GM18951 (cell line): ENCODE results near the gene PTOV1.

ENCODE experiments used
- POLR2A ChIP-seq: IDR thresholded peaks from 4 replicates; pipeline ENCODE4 v1.6.1; 2011; ENCODE audit warnings: mild to moderate bottlenecking; ENCODE audit not compliant: insufficient read length, insufficient read depth; ENCODE audit errors: extremely low read depth
- in situ Hi-C: fragments of 300-500 bp; cut with MboI; formaldehyde crosslinking; loops from one replicate; pipeline ENCODE4 v1.12.0; 2022; ENCODE audit warnings: low sequenced_read_pairs, mixed read lengths, inconsistent platforms; ENCODE audit not compliant: unreplicated experiment

The PTOV1 gene

DNA sequence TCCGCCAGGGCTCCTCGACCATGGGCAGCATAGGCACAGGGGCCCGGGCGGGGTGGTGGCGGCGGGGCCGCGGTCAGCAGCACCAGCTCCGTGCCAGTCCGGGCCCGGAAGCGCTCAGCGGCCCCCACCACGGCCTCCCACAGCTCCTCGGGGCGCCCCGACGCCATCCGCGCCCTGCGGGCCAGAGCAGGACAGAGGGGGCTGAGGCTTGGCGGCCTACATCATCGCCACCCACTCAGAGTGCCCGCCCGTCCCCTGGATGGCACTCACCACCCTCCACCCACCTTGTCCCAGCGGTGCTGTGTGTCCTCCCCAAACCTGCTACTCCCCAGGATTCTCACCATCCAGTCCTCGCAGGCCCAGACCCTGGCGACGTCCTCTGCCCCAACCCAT, 22.2 kb downstream of the PTOV1 start:
- in situ Hi-C loops = no loop called here

DNA sequence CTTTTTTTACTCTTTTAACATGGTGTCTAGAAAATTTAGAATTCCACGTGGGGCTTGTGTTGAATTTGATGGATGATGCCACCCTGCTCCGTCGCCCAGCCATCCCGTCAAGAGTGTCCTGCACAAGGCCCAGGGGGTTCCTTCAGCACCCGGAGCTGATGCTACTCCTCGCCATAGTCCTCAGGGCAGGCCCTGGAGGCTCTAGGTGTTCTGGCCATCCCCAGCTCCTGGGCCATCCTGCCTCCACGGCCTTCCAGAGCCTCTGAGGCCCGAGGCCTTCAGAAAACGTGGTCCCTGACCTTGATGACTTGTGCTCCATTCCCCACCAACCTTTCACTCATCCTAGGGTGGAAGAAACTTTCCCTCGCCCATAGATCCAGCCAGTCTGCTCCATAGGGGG, 22.9 kb downstream of the PTOV1 start:
- no peak for TF ChIP-seq POLR2A
- in situ Hi-C loops = no loop called here

More for the DNA sequence above, 22.2 kb downstream of the PTOV1 start:
- no peak for TF ChIP-seq POLR2A

DNA sequence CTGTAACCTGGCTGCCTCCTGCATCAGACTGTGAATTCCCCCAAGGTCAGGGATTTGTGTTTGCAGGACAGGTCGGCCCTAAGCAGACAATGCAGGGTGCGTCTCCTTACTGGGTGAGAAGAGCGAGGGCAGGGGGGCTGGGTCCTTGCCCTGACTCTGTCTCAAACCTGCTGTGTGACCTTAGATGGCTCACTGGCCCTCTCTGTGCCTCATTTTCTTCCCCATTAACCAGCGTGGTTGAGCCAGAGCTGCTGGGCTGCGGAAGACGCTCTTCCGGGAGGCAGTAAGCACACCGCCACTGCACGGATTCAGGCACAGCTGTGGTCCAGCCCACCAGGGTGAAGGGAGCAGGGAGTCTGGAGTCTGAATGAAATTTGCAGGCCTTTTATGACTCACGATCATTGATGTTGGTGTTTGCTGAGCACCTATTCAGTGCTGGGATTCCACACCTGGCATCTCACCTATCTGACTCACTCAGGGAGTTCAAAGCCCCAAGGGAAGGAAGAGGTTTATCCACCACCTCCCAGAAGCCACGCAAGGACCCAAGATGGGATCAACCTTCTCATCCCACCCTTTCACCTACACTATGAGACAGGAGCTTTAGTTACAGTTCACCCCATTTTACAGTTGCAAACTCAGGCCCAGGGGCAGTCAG, 23.7 kb downstream of the PTOV1 start:
- TF ChIP-seq POLR2A = no peak

DNA sequence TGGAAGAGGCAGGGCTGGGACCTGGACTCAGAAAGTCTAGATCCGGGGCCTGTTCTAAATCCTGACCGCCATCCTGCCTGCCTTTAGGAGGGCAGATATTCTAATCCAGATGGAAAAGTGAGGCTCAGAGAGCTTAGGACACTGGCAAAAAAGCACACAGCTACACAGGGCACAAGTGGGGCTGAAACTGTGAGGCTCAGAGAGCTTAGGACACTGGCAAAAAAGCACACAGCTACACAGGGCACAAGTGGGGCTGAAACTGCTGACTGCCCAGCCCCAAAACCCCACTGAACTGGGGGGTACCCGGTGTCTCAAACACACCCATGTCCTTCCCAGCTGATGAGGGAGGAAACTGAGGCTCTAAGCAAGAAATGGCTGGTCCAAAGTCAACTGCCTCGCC, 24.2 kb downstream of the PTOV1 start:
- in situ Hi-C loops = no loop called here
- no peak for TF ChIP-seq POLR2A

More for the DNA sequence above, 23.7 kb downstream of the PTOV1 start:
- in situ Hi-C loops = no loop called here

DNA sequence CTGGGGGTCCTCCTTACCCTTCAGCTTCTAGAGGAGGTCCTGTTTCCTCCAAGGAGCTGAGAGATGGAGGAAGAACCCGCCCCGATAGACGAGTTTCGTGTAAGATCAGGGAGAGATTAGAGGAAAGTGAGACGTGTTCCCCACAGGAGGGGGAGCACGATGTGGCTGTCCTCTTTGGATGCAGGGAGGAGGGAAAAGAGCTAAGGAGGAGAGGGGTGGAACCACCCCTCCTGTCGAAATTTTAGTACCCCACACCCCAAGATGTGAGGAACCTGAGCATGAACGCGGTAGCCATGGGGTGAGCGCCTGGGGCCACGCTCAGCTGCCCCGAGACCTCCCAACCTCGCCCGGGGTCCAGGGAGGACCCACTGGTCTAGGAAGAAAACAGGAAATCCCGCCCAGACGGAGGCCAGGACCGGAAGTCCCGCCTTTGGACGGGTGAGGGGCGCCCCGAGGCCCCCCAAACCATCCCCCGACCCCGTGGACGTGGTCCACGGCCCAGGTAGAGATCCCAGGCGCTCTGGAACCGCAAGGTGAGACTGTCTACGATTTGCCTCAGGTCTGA, 25.0 kb downstream of the PTOV1 start:
- TF ChIP-seq POLR2A = peak; percentile 52

DNA sequence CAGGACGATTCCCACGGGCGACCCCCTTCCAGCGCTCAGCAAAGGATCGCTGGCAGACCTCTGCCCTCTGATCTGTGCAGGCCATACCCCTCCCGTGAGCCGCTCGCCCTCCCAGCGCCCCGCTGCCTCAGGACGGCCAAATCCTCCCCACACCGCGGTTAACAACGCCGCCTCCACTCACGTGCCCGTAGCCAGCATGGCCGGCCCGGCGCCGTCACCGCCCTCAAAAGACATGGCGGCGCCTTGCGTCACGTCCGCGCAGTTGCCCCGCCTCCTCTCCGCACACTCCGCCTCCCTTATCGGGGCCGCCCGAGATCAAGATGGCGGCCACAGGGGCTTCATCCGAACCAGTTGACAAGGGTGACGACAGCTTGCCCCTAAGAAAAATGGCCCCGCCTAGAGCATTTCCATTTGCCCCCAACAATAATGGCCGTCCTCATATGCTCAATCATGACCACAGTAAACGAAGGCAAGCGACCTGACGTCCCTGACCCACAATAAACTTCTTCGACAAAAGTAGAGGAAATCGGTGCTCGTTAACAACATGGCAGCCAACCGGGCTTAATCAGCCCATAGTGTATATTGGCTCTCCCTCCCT, 25.6 kb downstream of the PTOV1 start:
- in situ Hi-C loops = no loop called here
- peak; percentile 54 for TF ChIP-seq POLR2A

More for the DNA sequence above, 25.0 kb downstream of the PTOV1 start:
- in situ Hi-C loops = no loop called here

DNA sequence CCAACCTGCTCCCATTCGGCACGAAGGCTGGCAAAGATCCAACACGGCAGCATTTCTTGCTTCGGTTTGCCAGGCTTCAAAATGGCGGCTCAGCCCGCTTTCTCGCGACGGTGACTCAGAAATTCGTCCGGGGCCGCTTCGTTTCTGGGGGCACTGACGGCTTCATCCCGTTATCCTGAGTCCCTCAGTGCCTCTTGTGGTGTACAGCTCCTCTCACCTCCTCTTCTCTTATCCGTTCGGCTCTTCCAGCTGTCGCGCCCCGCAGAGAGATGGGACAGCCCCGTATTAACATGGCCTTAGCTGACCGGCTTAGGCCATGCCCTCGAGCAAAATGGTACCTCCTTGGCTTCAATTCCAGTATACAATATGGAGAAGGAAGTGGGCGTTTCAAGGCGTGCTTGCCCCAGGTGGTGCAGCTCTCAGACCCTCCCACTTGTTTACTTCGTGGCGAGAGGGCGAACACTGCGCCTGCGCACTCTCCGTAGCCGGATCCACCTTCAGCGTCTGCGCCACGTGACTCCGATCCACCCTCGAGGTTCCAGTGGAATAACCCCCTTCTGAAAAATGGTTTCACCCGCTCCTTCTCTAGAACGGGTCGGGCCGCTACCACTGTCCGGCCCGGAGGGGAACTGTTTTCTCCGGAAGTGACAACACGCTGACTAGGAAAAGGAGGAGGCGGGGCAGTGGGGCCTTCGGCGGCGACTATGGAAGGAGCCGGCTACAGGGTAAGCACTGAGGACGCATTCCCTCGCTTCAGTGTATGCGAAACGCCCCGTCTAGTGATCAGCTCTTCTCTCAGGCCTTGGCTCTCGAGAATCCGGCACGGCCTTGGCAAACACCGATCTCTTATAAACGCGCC, 26.3 kb downstream of the PTOV1 start, which contains the start of the genes AKT1S1 and TBC1D17:
TSS of gene AKT1S1 (minus strand) at position 336 of the 859 bp plus-strand sequence. CDS start 4,060 bp downstream, outside the sequence.
TSS of gene TBC1D17 (plus strand) at position 683 of the 859 bp plus-strand sequence. CDS start at position 705, 22 bp downstream.
- peak; percentile 51 for TF ChIP-seq POLR2A

DNA sequence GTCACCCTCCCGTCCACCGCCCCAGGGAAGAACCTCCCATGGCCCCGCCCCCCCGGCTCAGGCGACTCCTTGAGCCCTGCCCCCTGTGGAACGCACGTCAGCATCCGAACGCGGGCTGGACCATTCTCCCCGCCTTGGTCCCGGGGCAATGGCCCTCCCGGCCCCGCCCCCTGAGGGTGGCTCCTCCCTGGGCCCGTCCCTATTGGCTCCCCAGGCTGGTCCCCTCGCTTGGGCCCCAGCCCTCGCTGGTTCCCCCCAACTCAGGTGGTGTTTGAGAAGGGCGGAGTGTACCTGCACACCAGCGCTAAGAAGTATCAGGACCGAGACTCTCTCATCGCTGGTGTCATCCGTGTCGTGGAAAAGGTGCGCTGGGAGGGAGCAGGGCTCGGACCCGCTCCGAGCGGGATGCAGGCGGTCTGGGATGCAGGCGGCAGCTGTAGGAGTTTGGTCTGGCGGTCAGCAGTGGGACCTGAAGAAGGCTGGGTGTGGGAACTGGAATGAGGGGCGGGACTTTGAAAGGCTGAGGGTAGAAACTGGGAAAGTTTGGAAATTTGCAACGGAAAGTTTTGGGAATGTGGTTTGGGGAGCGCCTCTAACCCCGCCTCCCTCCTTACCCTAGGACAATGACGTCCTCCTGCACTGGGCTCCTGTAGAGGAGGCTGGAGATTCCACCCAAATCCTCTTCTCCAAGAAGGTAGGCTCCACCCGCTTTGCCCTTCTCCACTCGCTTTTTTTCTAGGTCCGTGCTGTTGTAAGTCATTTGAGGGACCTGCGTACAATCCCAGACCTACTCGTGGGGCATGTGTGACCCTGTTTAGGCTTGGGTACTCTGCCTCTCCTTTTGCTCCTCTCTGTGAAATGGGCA, 27.2 kb downstream of the PTOV1 start:
- in situ Hi-C loops = no loop called here
- TF ChIP-seq POLR2A = no peak

More for the DNA sequence above, 26.3 kb downstream of the PTOV1 start, which contains the start of the genes AKT1S1 and TBC1D17:
- in situ Hi-C loops = no loop called here

DNA sequence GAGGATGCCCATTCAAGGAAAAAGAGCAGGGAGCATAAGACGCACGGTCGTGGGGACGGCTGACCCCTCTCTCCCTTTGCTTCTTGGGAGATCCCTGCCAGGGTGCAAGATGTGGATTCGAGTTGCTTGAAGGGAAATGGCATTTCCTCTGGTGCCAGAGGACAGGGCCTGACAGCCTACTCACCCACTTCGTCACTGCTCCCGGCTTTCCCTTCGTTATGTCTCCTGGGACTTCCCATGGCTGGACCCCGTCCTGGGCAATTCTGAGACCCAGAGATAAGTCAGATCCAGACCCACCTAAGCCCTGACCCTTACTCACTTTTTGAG, 27.7 kb downstream of the PTOV1 start:
- in situ Hi-C loops = no loop called here
- TF ChIP-seq POLR2A = no peak

DNA sequence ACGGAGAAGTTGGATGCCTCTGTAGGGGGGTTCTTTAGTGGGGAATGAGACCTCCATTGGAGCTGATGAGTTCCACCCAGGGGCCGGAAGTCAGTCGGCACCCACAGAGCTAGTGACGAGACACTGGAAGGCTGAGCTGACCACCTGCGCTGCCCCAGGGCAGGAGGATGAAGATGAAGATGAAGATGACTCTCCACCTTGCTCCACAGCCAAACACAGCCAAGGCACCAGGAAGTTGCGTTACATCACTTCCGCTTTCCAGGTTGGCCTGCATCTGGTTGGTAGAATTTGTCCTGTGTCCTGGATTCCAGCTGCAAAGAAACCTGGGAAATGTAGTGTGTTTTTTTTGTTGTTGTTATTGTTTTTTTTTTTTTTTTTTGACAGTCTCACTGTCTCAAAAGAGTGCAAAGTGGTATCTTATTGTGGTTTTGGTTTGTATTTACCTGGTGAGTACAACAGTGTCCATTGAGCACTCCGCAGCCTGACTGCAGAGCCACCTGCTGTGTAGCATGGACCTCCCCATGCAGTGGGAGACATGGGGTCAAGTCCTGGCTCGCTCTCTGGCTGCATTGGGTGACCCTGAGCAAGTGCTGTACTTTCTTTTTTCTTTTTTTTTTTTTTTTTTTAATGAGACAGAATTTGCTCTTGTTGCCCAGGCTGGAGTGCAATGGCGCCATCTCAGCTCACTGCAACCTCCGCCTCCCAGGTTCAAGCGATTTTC, 28.4 kb downstream of the PTOV1 start:
- in situ Hi-C loops = no loop called here
- TF ChIP-seq POLR2A = no peak

DNA sequence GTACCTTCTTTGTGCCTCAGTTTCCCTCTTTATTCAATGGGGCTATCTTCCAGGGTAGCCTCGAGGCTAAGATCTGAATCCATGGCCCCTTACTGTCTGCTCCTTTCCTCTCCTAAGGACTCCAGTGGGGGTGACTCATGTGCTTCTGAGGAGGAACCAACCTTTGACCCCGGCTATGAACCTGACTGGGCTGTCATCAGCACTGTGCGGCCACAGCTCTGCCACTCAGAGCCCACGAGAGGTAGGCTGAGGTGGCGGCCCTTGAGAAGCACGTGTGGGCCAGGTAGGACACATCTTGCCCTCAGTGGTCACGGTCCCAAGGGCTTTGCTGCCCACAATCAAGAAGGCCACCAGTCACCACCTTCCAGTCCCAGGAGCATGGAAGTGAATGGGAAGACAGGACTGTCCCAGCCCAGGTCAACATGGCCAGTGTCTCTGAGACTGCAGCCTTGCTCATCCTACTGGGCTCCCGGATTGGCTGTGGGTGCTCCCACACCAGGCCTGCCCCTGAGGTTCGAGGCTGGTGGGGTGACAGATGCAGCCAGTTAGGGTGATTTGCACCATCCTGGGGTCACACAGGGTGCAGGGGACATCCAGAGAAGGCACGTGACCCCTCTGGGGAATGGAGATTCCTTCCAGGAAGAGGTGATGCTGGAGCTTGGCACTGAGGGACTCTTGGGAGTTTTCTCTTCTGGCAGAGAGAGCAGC, 29.4 kb downstream of the PTOV1 start:
- in situ Hi-C loops = no loop called here
- TF ChIP-seq POLR2A = no peak

DNA sequence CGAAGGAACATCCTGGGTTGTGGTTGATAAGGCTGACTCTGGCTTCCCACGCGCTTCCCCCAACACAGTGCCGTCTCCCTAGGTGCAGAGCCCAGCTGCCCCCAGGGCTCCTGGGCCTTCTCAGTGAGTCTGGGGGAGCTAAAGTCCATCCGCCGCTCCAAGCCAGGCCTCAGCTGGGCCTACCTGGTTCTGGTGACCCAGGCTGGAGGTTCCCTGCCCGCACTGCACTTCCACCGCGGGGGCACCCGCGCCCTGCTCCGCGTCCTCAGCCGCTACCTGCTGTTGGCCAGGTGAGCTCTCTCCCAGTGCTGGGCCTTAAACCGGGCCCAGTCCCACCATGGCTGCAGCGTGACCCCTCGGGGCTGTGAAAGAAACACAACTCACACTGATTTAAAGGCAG, 30.2 kb downstream of the PTOV1 start:
- no peak for TF ChIP-seq POLR2A
- in situ Hi-C loops = no loop called here
